SK-N-DZ (cell line): ENCODE measurements around the gene EIF6. TPM values are rescaled to one million over a fixed set of nuclear protein-coding genes. Genes with fewer than 3 reads are reported as not detected.
"Not testable (repeated sequence)": the region's sequence is repeated elsewhere in the genome, so short reads cannot be mapped to it uniquely, and the experiment has no call there.

ENCODE experiments used
- DNase-seq: peaks from one replicate; pipeline ENCODE4 v3.0.0-alpha.2; 2015; ENCODE audit warnings: low spot score
- polyA plus RNA-seq, 2 experiments: library from polyadenylated mRNA; depleted of rRNA; stranded (reverse); fragments of >200 nt; gene quantifications; 2 replicates each; pipeline ENCODE4 v1.2.3, GENCODE V29; 2014

The EIF6 gene
- 270 and 283 TPM in 2 replicates for polyA plus RNA-seq (2014; cell fraction: cytosol; rRNA removed)
- polyA plus RNA-seq (2014; cell fraction: nucleus; rRNA removed) = 178 and 255 TPM in 2 replicates

DNA sequence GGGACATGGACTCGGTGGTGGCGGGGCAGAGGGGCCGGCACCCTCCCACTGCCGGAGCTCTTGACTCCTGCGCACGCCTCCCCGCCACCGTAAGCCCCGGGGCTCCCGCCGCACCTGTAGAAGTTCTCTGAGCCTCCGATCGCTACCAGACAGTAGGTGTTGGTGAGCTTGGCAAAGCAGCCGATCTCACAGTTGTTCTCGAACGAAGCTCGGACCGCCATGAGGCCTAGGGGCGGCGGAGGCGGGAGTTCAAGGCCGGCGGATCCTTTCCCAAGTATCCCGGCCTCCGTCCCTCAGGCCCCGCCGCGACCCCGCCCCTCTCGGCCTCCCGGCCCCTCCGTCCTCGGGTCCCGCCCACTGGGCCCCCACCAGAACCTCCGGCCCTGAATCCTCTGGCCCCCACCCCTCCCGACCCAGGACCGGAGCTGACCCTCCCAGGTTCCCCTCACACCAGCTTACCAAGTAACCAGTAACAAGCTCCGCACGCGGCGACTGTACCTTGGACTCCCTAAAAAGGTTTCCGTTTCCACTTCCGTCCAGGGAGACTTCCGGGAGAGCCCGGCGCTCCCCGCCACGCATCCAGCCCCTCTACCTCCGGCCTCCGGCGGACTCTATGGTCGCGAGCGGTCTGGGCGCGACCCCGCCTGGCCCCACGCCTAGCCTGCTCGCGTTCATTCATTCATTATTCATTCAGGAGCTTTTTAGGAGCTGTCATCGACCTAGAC lies at the start of gene EIF6:
Gene EIF6, minus strand, starts transcription at position 506 of the 725 bp plus-strand sequence. Its CDS starts 285 bp downstream, at position 221.
- DNase-seq = peak; percentile 94

DNA sequence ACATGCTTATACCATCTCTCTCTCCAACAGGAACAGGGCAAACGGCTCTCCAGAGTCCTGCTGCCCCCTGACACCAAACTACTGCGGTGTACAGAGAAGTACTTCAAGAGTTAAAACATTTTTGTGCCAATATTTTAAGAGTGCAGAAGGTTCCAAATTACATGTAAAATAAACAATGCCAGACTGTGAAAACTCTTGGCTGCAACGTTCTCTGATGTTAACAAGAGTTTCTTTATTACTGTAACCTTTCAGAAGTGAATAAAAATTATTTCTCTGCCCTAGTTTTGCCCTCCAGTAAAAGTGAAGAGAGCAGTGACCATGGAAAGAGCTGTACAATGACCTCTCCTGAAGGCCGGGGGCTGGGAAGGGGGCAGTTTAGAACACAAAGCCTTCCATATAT lies 49.0 kb upstream of the EIF6 start:
- no peak for DNase-seq

DNA sequence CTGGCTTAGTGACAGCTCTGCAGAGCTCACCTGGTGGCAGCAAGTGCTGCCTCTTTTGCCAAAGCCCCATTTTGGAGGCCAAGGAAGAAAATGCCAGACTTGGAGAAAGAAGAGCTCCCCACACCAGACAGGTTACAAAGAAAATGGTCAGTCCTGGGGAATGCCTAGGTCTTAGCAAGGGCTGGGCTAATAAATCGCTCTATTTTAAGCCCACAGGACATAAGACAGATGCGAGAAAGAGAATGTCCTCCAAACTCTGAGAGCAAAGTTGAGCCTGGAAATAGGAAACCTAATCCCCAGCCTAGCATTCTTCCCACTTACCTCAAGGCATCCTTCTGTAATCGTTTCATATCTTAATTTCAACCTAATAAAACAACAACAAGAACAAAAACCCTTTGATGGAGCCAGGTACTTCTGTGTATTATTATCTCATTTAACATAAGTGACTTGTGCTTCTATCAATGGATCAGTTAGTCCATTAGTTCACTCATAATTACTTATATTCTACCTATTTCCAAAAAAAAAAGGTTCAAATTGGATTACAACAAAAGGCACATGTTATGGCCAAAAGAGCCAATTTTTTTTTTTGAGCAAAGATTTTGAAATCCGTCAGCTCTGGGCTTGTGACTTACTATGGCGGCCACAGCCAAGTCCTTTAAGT lies 48.1 kb upstream of the EIF6 start:
- DNase-seq = no peak

DNA sequence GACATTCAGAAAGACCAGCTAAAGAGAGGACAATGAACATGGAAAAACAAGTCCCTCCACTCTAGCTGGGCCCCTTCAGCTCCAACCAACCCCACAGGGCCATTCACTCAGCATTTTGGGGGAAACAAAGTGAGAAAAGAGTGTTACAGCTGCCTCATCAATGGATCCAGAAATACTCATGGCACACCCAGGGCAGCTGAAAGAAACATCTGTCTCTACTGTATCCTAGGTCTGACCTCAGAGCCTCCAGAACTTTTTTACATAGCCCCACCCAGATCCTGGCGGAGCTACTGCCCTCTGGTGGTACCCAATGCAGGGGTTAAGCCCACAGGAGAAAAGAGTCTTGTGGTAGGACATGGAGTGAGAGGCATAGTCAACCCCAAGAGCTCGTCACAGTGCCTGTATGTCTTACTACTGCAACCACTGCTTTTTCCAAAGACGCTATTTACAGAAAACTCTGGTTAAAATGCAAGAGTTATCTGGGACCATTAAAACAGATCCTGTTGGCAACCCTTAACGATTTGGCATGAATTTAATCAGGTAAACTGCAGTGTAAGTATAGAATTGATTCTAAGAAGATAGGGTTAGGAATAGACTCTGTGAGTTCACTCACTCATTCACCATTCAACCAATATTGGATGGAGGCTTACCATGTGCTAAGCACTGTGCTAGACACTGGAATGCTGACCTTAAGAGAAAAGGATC lies 45.0 kb upstream of the EIF6 start:
- peak; percentile 46 for DNase-seq

DNA sequence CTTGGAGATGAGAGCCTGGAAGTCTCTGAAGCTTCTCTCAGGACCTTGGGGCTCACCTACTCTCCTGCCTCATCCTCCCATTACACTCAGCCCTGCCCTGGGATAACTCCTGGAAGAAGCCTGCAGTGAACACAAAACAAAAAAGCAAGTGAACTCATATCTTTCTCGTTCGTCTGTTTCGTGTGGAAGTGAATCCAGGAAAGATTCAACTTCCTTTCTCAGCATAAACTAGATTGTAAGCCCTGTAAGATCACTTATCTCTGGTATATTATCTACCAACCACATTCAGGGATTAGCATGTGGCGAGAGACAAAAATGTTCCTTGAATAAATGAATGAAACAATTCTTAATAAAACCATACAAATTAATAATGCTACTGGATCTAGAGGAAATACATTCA lies 44.1 kb upstream of the EIF6 start:
- no peak for DNase-seq

DNA sequence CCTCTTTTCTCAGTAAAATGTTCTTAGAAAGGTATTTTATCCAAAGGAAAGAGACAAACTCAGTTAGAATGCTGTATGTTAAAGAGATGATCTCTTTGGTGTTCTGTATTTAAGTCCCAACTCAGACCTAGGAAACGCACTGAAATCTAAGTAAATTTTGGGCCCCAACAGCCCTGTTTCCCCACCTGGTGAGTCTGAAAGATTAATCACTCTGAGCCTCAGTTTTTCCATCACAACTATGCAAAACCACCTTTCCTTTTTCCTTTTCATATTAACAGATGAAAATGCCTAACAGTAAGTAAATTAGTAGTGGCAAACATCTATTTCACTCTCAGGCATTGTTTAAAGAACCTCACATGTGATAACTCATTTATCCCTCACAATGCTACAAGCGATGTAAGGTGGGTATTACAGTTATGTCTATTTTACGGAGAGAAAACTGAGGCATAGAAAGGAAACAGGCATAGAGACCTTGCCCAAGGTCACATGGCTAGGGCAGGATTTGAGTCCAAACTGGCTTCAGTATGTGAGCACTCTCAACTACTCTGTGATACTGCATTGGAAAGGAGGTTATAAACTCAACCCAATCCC lies 43.6 kb upstream of the EIF6 start:
- no peak for DNase-seq

DNA sequence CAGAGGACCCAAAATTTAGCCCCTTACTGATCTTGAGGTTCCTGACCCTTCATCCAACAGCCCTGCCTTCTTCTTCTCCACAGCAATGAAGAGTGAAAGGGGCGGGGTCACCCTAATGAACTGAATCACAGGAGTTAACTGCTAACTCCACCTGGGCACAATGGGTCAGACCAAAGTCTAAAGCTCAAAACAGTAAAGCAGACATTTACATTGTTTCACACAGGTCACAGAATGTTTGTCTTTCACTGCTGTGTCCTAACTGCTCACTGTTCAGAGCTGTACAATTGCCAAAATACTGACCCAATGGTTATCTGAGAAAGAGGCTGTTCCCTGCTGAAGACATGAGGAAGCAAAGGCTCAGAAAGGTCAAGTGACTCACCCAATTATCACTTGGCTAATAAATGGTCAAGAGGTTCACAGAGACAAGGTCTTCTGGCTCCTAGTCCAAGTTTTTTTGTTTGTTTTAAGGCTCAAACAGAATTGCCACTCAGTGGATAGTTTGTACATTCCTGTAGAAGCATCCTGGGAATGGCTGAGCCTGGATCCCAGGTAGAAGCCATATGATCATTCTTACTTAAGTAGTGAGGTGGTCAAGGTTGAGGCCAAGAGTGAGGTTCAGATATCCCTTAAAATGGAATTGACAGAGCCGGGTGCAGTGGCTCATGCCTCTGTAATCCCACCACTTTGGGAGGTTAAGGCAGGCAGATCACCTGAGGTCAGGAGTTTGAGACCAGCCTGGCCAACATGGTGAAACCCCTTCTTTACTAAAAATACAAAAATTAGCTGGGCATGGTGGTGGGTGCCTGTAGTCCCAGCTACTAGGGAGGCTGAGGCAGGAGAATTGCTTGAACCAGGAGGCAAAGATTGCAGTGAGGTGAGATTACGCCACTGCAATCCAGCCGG lies 42.8 kb upstream of the EIF6 start:
- DNase-seq = no peak

DNA sequence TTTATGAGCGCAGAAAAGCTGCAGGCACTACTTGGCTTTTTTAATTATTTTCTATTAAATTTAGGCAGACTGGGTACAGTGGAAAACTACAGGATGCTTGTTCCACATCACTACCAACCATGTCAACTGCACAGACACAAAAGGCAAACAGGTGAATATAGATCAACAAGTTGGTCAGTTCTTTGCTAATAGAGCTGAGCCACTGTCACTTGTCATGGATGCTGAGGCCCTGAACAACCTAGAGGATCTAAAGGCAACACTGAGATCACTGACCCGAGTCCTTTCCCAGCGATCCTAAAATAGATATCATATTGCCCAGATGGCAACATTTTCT lies 42.1 kb upstream of the EIF6 start:
- DNase-seq = no peak

DNA sequence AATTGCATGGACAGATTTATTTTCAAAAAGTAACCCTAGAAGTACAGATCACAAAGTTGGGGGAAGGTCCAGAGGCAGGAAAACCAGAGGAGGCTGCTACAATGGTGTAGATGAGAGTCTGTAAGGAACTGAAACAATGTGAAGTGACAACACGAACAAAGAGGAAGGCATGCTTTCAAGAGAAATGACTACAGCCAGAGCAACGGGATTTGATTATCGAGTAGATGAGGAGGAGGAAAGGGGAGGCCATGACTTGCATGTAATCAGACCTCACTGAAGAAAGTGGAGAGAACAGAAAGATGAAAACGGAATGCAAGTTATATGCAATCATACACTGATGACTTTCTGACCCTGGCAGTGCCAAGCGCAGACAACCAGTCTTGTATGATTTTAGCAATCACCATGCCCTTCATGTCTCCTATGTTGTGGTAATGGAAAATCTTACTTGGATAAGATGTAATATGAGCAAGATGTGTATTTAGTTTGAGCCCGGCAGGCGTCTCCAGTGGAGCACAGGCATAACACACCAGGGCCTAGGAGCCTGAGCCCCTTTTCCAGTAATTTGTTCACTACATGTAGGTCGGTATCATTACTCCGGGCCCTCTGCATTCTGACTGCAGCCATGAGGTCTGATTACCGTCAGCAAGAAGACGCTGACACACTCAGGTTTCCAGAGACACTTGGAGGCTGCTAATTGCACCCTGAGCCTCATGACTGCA lies 41.6 kb upstream of the EIF6 start:
- peak; percentile 70 for DNase-seq

DNA sequence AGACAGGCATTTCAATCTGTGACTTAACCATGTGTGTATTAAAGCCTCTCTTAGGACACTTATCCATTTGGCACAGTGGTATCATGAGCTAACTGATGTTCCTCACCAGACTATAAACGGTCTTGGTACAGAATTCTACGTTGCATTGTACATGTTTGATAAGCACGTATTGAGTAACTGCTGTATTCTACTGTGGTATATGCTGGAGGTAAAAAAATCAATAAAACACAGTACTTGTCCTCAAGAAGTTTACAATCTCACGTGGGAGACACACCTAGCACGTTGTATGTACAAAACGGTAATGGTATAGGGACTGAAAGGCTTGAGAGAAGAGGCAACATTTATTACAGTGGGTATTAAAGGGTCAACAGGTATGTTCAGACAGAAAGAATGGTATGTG lies 40.8 kb upstream of the EIF6 start:
- no peak for DNase-seq

DNA sequence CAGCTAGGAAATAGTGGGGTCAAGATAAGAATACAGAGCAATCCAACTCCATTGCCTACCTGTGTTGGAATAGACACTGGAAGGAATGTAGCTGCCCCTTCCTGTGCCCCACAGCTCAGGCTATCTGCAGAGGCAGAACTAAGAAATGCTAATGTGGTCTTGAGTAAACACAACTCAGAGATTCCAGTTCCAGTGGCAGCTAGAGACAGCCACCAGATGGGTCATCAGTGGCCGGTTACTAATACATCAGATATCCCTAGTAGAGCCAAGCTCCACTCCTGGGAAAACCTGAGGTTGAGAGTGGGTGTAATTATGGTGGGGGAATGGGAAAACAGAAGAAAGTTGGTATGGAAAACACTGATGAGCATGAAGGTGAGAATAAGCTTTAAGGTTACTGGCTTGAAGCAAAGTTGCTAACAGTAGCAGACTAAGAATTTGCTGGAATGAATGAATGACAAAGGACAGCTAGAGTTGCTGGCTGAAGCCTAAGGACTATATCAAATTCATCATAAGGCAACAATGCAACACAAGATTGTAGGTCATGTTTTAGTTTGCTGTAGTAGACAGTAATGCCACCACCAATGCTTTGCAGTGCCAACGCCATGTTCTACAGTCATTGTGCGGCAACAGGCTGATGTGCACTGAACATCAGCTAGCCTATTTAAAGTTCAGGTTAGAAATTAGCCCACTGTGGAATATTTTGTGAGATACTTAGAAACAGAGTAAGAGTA lies 36.0 kb upstream of the EIF6 start:
- no peak for DNase-seq

DNA sequence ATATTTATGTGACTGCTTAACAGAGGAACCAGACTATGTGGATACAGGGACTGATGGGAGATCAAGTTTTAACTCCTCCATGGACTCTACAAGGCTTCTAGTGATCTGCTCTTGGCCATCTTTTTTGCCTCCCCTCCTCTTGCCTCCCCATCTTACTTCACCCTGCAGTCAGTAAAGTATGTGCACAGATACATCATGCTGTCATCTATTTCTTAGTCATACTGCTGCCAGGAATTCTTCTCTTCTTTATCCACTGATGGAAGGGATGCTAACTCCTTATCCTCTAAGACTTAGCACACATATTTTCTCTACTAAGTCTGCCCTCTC lies 35.3 kb upstream of the EIF6 start:
- no peak for DNase-seq

DNA sequence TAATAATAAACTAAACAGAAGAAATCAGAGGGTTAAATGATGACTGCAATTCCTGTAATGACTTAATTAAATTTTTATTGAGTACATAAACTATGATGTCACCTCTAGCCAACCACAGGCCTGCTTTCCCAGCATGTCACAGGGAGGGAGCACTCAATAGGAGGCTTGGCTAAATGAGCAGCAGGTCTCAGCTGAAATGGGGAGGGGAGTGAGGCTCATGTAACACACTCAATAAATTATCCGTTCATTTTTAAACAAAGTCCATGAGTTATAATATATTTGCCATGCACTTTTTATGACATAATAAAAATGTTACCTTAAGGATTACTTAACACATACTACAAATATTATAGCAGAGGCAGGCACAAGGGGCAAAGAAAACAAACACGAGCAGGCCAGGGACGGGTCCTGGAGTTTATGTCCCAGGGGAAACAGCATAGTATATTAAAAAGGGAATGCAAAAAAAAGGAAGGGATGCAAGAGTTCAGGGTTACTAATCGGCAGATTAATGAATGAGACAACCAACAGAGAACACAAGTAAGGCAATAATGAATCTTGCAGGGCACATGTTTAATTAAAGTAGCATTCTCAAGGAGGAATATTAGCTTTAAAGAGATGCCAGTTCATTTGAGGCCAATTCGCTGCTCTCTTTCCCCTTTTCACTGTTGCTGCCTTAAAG lies 34.8 kb upstream of the EIF6 start:
- no peak for DNase-seq

DNA sequence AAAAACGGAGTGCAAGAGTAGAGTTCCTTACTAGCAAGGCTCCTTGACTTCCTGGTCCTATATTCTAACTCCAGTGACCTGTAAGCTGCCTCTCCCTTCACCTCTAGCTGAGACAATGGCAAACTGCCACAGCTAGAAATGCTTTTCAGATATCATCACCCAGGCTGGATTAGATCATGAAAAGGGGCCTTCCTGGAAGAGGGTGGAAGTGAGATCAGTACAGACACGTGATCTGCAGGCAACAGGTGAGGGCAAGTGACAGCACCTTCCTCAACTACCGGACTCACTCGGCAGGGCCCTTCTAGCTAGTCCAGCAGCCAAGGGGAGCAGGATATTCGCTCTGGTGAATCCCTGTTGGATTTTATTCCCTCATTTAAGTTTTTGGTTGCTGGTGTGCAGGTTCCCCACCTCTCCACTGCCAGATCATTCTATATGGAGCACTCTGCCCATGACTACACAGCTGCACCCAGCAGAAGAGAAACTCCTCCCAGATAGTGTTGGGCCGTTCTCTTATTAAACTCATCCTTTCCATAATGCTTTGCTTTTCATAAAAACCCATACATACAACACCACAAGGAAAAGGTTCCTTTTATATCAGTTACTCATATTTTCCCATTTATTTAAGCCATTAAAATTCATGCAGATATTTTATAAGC lies 34.1 kb upstream of the EIF6 start:
- no peak for DNase-seq

DNA sequence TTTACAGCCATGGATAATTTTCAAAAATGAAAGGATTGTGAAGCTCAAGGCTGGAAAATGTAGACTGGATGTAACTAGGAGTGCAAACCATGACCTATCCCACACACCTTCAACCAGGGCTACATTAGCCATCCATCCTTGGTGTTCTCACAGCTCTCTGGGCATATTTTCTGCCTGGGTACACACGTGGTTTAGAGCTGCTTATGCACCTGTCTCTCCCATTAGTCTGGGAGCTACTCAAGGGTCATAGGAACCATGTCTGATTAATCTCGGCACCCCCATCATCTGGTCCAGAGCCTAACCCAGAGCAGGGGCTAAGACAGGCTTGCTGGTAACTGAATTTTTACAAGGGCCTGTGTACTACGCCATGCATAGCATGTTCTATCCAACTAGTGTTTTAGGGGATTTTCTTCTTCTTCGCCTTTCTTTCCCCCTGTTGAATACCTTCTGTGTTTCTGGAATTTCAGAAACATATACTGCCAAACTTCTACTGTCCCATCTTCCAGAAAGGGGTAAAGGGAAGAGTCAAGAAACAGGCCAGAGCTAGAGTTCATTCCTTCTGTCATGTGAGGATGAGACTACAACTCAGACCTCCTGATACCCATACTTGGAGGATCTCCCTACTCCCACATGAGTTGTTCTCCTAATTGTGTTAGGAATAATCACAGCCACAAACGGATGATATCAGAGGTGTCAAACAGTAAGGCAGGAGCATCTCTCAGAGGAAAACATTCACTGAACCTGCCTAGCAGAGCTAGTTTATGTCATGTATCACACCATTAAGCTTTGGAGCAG lies 33.0 kb upstream of the EIF6 start:
- no peak for DNase-seq

DNA sequence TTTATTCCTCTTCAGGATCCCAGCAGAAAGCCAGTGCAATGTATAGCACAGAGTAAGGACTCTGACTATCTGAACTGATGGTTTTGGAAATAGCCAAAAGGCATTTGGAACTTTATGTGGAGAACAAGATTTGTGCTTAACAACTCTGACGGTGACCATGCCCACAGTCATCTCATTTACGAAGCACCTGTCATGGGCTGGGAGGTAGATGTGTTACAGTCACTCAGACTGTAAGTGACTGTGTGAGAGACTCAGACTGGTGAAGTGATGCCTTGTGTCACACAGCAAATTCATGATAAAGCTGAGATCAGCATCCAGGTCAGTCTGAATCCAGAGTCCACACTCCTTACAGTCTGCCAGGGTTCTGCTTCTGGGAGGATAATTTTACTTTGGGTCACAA lies 31.5 kb upstream of the EIF6 start:
- DNase-seq = no peak

DNA sequence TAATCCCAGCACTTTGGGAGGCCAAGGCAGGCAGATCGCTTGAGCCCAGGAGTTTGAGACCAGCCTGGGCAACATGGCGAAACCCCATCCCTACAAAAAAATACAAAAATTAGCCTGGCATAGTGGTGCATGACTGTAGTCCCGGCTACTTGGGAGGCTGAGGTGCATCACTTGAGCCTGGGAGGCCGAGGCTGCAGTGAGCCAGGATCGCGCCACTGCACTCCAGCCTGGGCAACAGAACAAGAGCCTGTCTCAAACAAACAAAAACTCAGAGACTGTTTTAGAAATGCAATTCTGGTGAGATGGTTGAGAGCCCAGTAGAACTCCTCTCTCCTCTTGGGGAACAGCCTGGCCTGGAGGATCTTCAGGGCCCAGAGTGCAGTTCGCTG lies 31.1 kb upstream of the EIF6 start:
- not testable (repeated sequence) for DNase-seq
